Testis (tissue), 2 donors: ENCODE measurements around the gene ENTHD1.
"Not testable (repeated sequence)": the region's sequence is repeated elsewhere in the genome, so short reads cannot be mapped to it uniquely, and the experiment has no call there.

Experiments
- POLR2A ChIP-seq: fragments of 450-650 bp; IDR thresholded peaks from one replicate; pipeline ENCODE4 v1.6.1; 2017; ENCODE audit warnings: antibody characterized with exemption, mild to moderate bottlenecking, moderate library complexity
- TF ChIP-seq, protein P1 (sequence below), 3 experiments: fragments of 450-650 bp in 2 of 3; fragments of 200-600 bp in 1 of 3; sonication (generic) in 1 of 3; IDR thresholded peaks; one replicate each; pipeline ENCODE4 v1.5.1; 2016 to 2019; ENCODE audit warnings: antibody characterized with exemption in 3 of 3, mild to moderate bottlenecking in 2 of 3, moderate library complexity in 1 of 3

- TF ChIP-seq, protein P1, sequence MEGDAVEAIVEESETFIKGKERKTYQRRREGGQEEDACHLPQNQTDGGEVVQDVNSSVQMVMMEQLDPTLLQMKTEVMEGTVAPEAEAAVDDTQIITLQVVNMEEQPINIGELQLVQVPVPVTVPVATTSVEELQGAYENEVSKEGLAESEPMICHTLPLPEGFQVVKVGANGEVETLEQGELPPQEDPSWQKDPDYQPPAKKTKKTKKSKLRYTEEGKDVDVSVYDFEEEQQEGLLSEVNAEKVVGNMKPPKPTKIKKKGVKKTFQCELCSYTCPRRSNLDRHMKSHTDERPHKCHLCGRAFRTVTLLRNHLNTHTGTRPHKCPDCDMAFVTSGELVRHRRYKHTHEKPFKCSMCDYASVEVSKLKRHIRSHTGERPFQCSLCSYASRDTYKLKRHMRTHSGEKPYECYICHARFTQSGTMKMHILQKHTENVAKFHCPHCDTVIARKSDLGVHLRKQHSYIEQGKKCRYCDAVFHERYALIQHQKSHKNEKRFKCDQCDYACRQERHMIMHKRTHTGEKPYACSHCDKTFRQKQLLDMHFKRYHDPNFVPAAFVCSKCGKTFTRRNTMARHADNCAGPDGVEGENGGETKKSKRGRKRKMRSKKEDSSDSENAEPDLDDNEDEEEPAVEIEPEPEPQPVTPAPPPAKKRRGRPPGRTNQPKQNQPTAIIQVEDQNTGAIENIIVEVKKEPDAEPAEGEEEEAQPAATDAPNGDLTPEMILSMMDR (IDR thresholded peaks at IDR 0.05), result not testable (repeated sequence)
- TF ChIP-seq POLR2A, result not testable (repeated sequence)
Observed at GRCh38 chr22:39734046-39734445, 159.5 kb downstream of the ENTHD1 start.
